Stimulated activated CD4-positive, alpha-beta T cell treated with anti-CD3 and anti-CD28 coated beads, Interleukin-2, amount 100 ng/mL, for 4 hours (primary cell): ENCODE data around the gene AIF1.
A peak's percentile ranks its signal among the peaks of the same experiment; 100 is the strongest.

ENCODE experiments used
- DNase-seq: peaks from one replicate; pipeline ENCODE4 v3.0.0-alpha.2; 2020; ENCODE audit warnings: low read depth

The AIF1 gene

GRCh38 chr6:31663961-31664789 is 49.1 kb downstream of the AIF1 start:
- DNase-seq: no peak

GRCh38 chr6:31664790-31665500 is 49.9 kb downstream of the AIF1 start, which contains the start of gene GPANK1:
TSS of gene GPANK1 (minus strand) at chr6:31664997. CDS start at chr6:31664478, 519 bp downstream.
- DNase-seq: peak; percentile 84

GRCh38 chr6:31665501-31666336 is 50.7 kb downstream of the AIF1 start, which contains the start of gene CSNK2B:
TSS of gene CSNK2B (plus strand) at chr6:31666080. CDS start at chr6:31666832, 752 bp downstream.
- peak; percentile 97 for DNase-seq

- DNase-seq: no peak
Observed at GRCh38 chr6:31666337-31666965, 51.4 kb downstream of the AIF1 start.
